Osteoblast (primary cell): ENCODE data around the gene TUSC2. TPM values are rescaled to one million over a fixed set of nuclear protein-coding genes. Genes with fewer than 3 reads are reported as not detected.

Experiments
- DNase-seq: peaks from one replicate; pipeline ENCODE4 v3.0.0; 2011; ENCODE audit warnings: low spot score, mixed read lengths; ENCODE audit not compliant: insufficient read length; ENCODE audit errors: missing footprints
- H2AFZ ChIP-seq: 2 replicates; pipeline ENCODE4 v1.6.0; 2011; ENCODE audit warnings: mild to moderate bottlenecking, low read length
- H3K27ac ChIP-seq: 2 replicates; pipeline ENCODE4 v1.5.1; 2011; ENCODE audit warnings: mild to moderate bottlenecking, low read depth, low read length, moderate library complexity
- H3K27me3 ChIP-seq: 2 replicates; pipeline ENCODE4 v1.6.0; 2012; ENCODE audit warnings: mild to moderate bottlenecking, control low read depth, inconsistent platforms, low read length, moderate library complexity; ENCODE audit not compliant: insufficient read depth
- H3K36me3 ChIP-seq: 2 replicates; pipeline ENCODE4 v1.5.1; 2011; ENCODE audit warnings: mild to moderate bottlenecking, low read length, control low read depth, moderate library complexity; ENCODE audit not compliant: insufficient read depth
- H3K4me1 ChIP-seq: 2 replicates; pipeline ENCODE4 v1.5.1; 2011; ENCODE audit warnings: mild to moderate bottlenecking, low read length, control low read depth, moderate library complexity; ENCODE audit not compliant: insufficient read depth
- H3K4me2 ChIP-seq: 2 replicates; pipeline ENCODE4 v1.6.0; 2011; ENCODE audit warnings: mild to moderate bottlenecking, low read length; ENCODE audit not compliant: insufficient read depth
- H3K4me3 ChIP-seq: fragments of 200-600 bp; sonication (generic); 3 replicates; pipeline ENCODE4 v1.5.1; 2012; ENCODE audit warnings: mild to moderate bottlenecking, low read length, inconsistent platforms; ENCODE audit not compliant: insufficient read depth
- H3K79me2 ChIP-seq: 2 replicates; pipeline ENCODE4 v1.6.0; 2012; ENCODE audit warnings: mild to moderate bottlenecking, low read length, control low read depth, inconsistent platforms; ENCODE audit not compliant: insufficient read depth
- H3K9me3 ChIP-seq: 2 replicates; pipeline ENCODE4 v1.5.1; 2011; ENCODE audit warnings: low read depth, low read length, control low read depth
- H4K20me1 ChIP-seq: 2 replicates; pipeline ENCODE4 v1.6.0; 2012; ENCODE audit warnings: mild to moderate bottlenecking, low read length, control low read depth; ENCODE audit not compliant: insufficient read depth
- CTCF ChIP-seq: IDR thresholded peaks from 2 replicates; pipeline ENCODE4 v1.5.1; 2011; ENCODE audit warnings: mild to moderate bottlenecking, low read depth, low read length, moderate library complexity; ENCODE audit errors: extremely low read depth
- total RNA-seq: library from RNA; depleted of rRNA; stranded (reverse); fragments of >200 nt; gene quantifications from 2 replicates; pipeline ENCODE4 v1.2.3, GENCODE V29; 2012

The TUSC2 gene
- total RNA-seq, 1 donor, result 16.6 TPM

DNA sequence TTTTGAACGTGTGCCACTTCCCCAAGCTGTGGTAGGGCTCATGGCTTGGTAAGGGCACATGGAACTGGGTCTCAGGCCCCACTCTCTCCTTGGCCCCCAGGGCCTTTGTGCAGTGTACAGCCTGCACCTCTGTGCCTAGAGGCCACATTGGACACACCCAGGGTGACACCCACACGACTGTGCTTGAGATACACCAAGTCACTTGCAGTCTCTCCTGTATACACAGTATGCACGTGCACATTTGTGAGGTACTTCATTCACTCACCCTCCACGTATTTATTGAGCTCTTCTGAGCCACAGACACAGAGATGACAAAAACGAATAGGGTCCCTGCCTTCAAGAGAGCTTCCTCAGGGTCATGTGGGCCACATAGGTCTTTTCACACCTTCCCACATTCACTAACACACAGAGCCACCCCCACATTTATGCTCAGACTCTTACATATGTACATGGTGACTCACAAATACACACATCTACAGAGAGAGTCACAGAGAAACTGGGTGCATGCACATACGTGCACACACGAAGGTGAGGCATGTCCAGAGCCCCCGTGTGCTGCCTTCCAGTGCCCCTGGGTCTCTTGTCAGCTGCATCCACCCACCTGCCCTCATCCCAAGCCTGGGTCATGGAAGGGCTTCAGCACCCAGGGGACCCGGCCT, 41.1 kb upstream of the TUSC2 start:
- Histone ChIP-seq H3K4me1 (peaks cover 4% of the 10 kb centered on the region), H3K79me2 (no peaks in the 10 kb centered on the region), H3K27me3 (peaks cover 5% of the 10 kb centered on the region), H3K9me3 (no peaks in the 10 kb centered on the region), H3K4me2 (no peak overlapping the region), H4K20me1 (peaks cover 2% of the 10 kb centered on the region), H3K4me3 (no peak overlapping the region), H2AFZ (no peak overlapping the region), H3K27ac (no peak overlapping the region), H3K36me3 (no peaks in the 10 kb centered on the region)
- DNase-seq, result no peak
- TF ChIP-seq CTCF, result no peak

DNA sequence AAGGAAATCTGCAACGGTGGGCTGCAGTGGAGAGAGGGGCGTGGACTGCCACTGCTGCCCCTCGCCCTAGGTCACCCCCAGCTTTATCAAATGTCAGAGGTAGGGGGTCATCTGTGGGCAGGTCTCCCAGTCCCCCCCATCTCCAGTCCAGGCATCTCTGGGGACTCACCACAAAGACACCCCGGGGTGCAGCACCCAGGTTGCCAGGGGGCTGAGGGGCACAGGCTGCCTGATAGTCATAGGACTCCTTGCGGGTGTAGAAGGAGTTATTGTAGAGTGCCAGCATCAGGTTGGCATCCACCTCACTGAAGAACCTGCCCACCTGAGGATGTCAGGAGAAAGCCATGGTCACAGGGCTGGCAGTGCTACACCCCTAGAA, 37.8 kb upstream of the TUSC2 start:
- Histone ChIP-seq H4K20me1 (peaks cover 2% of the 10 kb centered on the region), H3K79me2 (no peaks in the 10 kb centered on the region), H3K4me2 (no peak overlapping the region), H3K27me3 (peaks cover 5% of the 10 kb centered on the region), H3K4me3 (no peak overlapping the region), H3K9me3 (no peaks in the 10 kb centered on the region), H3K27ac (no peak overlapping the region), H3K4me1 (peaks cover 4% of the 10 kb centered on the region), H2AFZ (no peak overlapping the region), H3K36me3 (no peaks in the 10 kb centered on the region)
- no peak for TF ChIP-seq CTCF
- no peak for DNase-seq

- Histone ChIP-seq H3K4me2 (peak overlapping the region; percentile 73), H3K36me3 (no peaks in the 10 kb centered on the region), H3K27me3 (peaks cover 5% of the 10 kb centered on the region), H3K79me2 (no peaks in the 10 kb centered on the region), H3K27ac (no peak overlapping the region), H3K4me1 (peaks cover 4% of the 10 kb centered on the region), H4K20me1 (peaks cover 2% of the 10 kb centered on the region), H2AFZ (peak overlapping the region; percentile 41), H3K9me3 (no peaks in the 10 kb centered on the region), H3K4me3 (peak overlapping the region; percentile 67)
- DNase-seq, result peak; percentile 99
- no peak for TF ChIP-seq CTCF
Observed at GRCh38 chr3:50365080-50365841, 37.2 kb upstream of the TUSC2 start.

DNA sequence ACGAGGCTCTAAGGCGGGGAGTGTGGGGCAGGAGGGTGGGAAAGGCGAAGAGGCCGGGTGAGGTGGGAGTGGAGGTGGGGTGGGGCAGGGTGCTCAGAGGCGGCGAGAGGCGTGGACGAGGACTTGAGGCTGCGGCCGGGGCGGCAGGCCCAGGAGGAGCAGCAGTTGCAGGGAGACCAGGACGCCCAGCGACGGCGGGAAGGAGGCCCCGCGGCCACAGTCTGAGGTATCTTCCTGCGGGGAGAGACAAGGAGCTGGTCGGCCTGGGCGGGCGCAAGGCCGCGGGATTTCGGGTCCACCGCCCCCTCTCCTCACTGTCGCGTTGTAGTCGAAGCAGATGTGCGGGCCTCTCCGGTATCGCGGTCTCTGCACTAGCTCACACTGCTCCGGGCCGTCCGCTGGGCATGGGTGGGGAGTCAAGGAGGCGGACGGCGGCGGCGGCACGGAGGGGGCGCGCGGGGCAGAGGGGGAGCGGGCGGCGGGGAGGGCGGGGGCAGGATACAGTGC, 36.6 kb upstream of the TUSC2 start:
- H3K4me3 ChIP-seq, result peak overlapping the region; percentile 67
- peak; percentile 97 for DNase-seq
- peak overlapping the region; percentile 73 for H3K4me2 ChIP-seq
- H4K20me1 ChIP-seq, result peaks cover 2% of the 10 kb centered on the region
- H2AFZ ChIP-seq, result peak overlapping the region; percentile 81
- H3K27me3 ChIP-seq, result peaks cover 5% of the 10 kb centered on the region
- no peaks in the 10 kb centered on the region for H3K79me2 ChIP-seq
- no peak for TF ChIP-seq CTCF
- no peak overlapping the region for H3K27ac ChIP-seq
- H3K4me1 ChIP-seq, result peaks cover 7% of the 10 kb centered on the region
- no peaks in the 10 kb centered on the region for H3K36me3 ChIP-seq
- no peaks in the 10 kb centered on the region for H3K9me3 ChIP-seq
